SK-MEL-5 (cell line): Measurements from ENCODE around the gene CCDC85A. TPM values are rescaled to one million over a fixed set of nuclear protein-coding genes. Genes with fewer than 3 reads are reported as not detected.

ENCODE experiments used
- DNase-seq: peaks from one replicate; pipeline ENCODE4 v3.0.0-alpha.2; 2016; ENCODE audit warnings: low read depth, low spot score
- in situ Hi-C: cut with HindIII; loops from 2 replicates; pipeline ENCODE4 v1.10.0; 2016; ENCODE audit warnings: low sequenced_read_pairs, high pct_unique_total_duplicates, low pct_unique_long_range_greater_than_20kb
- total RNA-seq: library from RNA; depleted of rRNA; stranded (reverse); fragments of >200 nt; shearing (Covaris generic); gene quantifications from 2 replicates; pipeline ENCODE4 v1.2.3, GENCODE V29; 2014

The CCDC85A gene
- total RNA-seq, 1 experiment from 2014 or later, result not detected

- in situ Hi-C loops, result no loop called here
- DNase-seq, result no peak
Measured at GRCh38 chr2:56224316-56224715, 40.5 kb downstream of the CCDC85A start.

- in situ Hi-C loops, result no loop called here
- no peak for DNase-seq
Measured at GRCh38 chr2:56227811-56228210, 44.0 kb downstream of the CCDC85A start.

DNA sequence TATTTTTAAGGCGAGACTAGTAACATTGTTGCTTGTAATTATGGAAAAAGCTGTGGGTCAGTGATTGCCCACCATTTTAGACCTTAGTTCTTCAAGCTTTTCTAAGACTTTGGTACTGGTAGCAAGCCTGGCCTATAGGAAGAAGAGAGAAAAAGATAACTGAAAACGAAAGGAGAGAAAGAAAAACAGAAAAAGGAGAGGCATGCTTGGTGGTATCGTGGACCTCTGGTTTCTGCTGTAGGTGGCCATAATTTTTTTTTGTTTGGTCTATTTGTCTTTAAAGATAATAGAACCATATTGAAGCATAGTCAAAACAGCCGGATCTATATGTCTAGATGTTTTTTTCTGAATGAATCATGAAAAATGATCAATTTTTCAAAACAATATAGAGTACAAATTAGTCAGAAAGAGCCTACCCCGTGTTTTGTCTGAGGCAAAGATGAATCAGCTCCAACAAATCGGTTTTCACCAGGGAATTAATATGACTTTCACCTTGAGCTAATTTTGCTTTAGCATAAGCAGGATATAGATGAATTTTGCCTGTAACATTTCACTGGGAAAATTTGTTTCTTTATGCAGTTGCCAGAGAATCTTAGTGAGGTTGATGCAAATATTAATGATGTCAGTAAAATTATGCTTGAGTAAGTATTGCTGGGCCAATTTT lies 45.7 kb downstream of the CCDC85A start:
- in situ Hi-C loops, result no loop called here
- no peak for DNase-seq

GRCh38 chr2:56230156-56230555 lies 46.4 kb downstream of the CCDC85A start:
- in situ Hi-C loops, result no loop called here
- DNase-seq, result no peak

GRCh38 chr2:56231361-56231760 lies 47.6 kb downstream of the CCDC85A start:
- no peak for DNase-seq
- in situ Hi-C loops, result no loop called here

- DNase-seq, result no peak
- in situ Hi-C loops, result no loop called here
Measured at GRCh38 chr2:56232912-56233311, 49.1 kb downstream of the CCDC85A start.

DNA sequence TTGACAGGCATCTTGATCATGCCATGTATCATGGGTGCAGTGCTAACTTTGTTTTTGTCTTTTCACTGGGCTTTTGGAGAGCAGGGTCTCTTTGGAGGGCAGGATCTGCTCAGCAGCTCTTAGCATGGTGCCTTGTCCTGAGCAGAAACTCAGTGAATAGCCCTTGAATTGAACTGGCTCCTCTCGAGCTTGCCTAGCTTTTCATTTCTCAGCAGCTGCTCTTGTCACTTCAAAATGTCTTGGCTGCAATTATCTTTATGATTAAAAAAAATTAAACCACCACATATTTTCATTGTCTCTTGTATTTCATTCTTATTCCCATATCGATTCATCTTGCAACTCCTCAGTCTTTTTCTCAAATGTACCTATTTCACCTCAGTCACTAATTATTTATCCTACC lies 50.5 kb downstream of the CCDC85A start:
- in situ Hi-C loops, result no loop called here
- no peak for DNase-seq

DNA sequence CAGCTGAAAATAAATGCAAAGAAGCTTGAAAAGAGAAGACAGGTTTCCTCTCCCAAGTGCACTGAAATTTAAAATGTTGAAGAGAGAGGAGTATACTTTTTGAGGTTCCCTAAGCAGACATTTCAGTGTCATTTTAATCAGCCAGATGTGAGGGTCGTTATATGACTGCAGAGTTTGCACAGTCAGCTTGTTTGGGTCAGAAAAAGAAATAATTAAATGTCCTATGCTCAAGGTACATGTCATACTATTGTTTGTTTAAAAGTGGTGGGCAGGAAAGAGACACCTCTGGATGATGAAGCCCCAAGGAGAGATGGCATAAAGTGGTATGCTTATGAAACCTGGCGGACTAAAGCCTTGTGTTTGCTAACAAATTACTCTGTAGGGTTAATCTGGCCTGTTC lies 55.2 kb downstream of the CCDC85A start:
- in situ Hi-C loops, result no loop called here
- no peak for DNase-seq

DNA sequence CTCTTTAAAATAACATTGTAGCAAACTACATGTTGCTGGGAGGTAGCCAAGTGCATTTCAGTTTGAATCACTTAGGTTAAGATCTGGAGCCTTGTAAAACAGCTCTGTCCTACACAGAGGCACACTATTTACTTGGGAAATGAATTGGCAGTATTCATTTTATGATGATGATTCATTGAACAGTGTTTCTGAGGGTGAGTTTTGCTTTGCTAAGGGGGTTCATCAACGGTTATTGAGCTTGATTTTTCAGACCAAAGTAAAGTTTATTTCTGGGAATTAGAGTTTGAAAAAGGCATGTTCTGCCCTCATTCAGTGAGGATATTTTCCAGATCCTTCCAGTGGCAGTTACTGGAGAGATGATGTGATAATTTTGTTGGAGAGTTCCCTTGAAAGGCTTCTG lies 55.6 kb downstream of the CCDC85A start:
- in situ Hi-C loops, result no loop called here
- no peak for DNase-seq

DNA sequence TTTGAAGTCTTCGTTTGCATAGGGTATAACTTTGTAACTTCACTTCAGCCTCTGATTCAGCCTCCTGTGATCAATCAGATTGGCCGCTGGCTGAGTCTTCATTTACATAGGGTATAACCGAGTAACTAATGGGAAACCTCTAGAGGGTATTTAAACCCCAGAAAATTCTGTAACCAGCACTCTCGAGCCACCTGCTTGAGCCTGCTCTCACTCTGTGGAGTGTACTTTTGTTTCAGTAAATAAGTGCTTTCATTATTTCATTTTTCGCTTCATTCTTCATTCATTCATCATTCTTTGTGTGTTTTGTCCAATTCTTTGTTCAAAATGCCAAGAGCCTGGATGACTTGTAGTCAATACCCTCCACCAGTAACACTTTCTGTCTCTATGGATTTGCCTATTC lies 56.4 kb downstream of the CCDC85A start:
- in situ Hi-C loops, result no loop called here
- DNase-seq, result no peak

DNA sequence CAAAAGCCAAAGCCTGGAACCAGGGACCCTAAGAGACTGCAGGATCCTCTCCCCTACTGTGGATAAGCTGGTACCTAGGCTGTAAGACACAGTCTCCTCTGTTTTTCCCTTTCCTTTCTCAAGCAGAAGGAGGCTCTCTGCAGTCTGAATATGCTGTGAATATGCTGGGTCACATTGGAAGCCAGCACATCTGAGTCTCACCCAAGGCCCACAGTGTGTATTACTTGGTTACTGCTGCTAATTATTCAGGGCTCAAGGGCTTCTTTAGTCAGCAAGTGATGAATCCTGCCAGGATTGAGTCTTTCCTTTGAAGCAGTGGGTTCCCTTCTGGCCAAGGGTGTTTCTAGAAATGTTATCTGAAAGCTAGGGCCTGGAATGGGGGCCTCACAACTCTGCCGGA lies 60.7 kb downstream of the CCDC85A start:
- no peak for DNase-seq
- in situ Hi-C loops, result no loop called here

DNA sequence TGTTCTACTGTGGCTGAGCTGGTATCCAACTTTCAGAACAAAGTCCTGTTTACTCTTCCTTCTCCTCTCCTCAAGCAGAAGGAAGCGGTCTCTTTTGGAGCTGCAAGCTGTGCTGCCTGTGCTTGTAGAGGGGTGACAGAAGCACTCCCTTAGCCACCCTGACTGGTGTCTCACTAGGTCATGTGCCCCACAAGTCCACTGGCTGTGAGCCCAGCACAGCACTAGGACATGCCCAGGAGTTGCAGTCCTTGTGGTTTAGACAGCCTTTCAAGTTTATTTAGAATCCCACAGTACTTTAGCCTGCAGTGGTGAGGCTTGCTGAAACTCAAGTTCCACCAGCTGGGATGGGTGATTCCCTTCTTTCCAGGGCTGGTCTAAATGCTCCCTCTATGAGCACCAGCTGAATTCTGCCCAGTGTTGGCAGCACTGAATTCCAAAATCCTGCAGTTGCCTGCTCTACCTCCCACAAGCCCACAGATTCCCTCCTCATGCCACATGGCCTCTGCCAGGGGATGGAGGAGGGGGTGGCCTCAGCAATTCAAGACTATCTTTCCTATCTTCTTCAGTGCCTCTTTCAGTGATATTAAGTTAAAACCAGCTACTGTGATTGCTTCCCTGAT lies 61.2 kb downstream of the CCDC85A start:
- no peak for DNase-seq
- in situ Hi-C loops, result no loop called here

GRCh38 chr2:56248965-56249742 lies 65.4 kb downstream of the CCDC85A start:
- no peak for DNase-seq
- in situ Hi-C loops, result no loop called here

- no peak for DNase-seq
- in situ Hi-C loops, result no loop called here
Measured at GRCh38 chr2:56250153-56250729, 66.5 kb downstream of the CCDC85A start.

GRCh38 chr2:56260415-56260814 lies 76.6 kb downstream of the CCDC85A start:
- DNase-seq, result no peak
- in situ Hi-C loops, result no loop called here

DNA sequence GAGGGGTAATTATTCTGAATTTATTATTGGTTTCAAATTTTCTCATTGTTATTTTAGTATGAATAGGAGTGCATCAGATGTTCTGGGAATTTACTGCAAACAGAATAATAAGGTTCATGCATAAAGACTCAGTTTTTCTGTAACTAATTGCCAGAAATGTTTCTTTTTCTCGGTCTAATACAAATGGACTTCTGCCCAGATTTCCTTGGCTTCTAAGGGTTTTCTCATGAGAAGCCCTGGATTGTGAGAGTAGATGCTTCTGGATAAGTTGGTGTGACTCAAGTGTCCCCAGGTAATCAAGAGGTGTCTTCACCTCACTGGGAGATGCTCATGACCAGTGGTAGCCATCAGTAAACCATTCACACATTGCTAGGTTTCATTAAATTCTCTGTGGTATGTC lies 78.5 kb downstream of the CCDC85A start:
- in situ Hi-C loops, result no loop called here

GRCh38 chr2:56263876-56264275 lies 80.1 kb downstream of the CCDC85A start:
- DNase-seq, result no peak
- in situ Hi-C loops, result no loop called here

More for the DNA sequence above, 78.5 kb downstream of the CCDC85A start:
- DNase-seq, result no peak

DNA sequence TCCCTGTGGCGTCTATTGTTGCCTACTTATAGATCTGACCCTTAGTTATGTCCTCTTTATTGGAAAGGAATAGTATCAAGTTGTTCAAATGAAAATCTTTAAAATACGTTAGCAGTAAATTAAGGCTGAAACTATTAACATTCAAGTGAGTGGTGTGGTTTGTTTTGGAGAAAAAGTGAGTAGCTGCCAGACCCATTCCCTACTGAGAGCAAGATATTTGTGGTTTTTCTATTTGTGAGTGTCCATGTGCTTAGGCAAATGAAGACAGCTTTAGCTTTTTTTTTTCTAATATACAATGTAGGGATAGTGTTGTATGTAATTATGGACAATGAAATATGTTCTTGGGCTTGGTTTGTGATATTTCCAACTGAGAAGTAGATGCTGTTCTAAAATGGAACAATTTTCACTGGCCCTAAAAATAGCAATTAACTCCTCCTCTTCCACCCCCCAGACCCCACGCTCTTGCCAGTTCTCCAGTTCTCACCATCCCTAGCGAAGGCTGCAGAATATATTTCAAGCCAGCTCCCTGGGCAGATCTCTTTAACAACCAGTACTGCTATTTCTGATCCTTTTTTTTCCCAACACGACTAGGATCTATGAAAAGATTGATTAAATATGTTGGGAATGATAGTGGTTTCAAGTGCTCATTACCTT lies 83.1 kb downstream of the CCDC85A start:
- in situ Hi-C loops, result no loop called here
- DNase-seq, result no peak
